Measurements from ENCODE around the gene CEP350. TPM values are rescaled to one million over a fixed set of nuclear protein-coding genes. Genes with fewer than 3 reads are reported as not detected.

Gene CEP350
- polyA plus RNA-seq, 1 of the 3 experiments (the other 2 are of a cell fraction) = 2.9 TPM

DNA sequence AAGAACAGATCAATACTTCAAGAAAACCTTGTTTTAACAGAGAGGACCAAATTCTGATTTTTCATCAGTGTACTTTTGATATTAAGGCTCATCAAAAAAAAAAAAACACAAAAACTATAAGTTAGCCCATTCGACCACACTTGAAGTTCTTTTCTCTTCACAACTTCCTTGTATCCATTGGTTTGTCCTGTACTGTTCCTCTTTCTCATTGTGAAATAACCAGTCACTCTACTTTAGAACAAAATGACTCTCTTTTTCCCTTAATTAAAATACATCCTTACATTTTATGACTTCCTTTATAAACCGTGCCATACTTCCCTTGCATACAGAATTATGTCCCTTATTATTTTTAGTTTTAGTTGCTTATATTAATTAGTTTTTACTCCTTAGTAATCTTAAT lies 208.4 kb downstream of the CEP350 start:
- POLR2A ChIA-PET = no interaction called here
- 89% methylated on average over 2 of the region's 2 CpGs for WGBS (ENCODE audit: low lambda C conversion rate)

More for the DNA sequence above, 208.4 kb downstream of the CEP350 start:
- H3K79me2 ChIP-seq (ENCODE audit: insufficient read depth) = peaks cover 82% of the 10 kb centered on the region
- H3K9ac ChIP-seq = no peak overlapping the region
- H3K4me3 ChIP-seq (ENCODE audit: low read depth in 2 of 2, low read length in 1 of 2) = no peak overlapping the region
- H3K4me1 ChIP-seq (ENCODE audit: control insufficient read depth in 1 of 2, insufficient read depth in 2 of 2, low read depth in 1 of 2, low read length in 1 of 2) = peaks cover 14 to 30% of the 10 kb centered on the region in 2 experiments; a peak in 3 of 4 replicates
- H3K27ac ChIP-seq (ENCODE audit: low read depth in 2 of 2, low read length in 1 of 2) = no peak overlapping the region
- no peaks in the 10 kb centered on the region for H3K27me3 ChIP-seq (ENCODE audit: insufficient read depth)
- no peak overlapping the region for H2AFZ ChIP-seq (ENCODE audit: low read depth)
- H3K36me3 ChIP-seq (replicated peaks in 1 of 2; ENCODE audit: control insufficient read depth in 1 of 2, insufficient read depth in 2 of 2, low read length in 1 of 2) = peaks cover 3 to 7% of the 10 kb centered on the region in 2 experiments
- no peak for DNase-seq
- no peak overlapping the region for H3K4me2 ChIP-seq
- no peaks in the 10 kb centered on the region for H3F3A ChIP-seq (replicated peaks; ENCODE audit: insufficient read depth)
- H4K20me1 ChIP-seq (ENCODE audit: insufficient read depth) = peaks cover 18% of the 10 kb centered on the region; the same call in 1 of the 2 replicates
- TF ChIP-seq, protein P1, sequence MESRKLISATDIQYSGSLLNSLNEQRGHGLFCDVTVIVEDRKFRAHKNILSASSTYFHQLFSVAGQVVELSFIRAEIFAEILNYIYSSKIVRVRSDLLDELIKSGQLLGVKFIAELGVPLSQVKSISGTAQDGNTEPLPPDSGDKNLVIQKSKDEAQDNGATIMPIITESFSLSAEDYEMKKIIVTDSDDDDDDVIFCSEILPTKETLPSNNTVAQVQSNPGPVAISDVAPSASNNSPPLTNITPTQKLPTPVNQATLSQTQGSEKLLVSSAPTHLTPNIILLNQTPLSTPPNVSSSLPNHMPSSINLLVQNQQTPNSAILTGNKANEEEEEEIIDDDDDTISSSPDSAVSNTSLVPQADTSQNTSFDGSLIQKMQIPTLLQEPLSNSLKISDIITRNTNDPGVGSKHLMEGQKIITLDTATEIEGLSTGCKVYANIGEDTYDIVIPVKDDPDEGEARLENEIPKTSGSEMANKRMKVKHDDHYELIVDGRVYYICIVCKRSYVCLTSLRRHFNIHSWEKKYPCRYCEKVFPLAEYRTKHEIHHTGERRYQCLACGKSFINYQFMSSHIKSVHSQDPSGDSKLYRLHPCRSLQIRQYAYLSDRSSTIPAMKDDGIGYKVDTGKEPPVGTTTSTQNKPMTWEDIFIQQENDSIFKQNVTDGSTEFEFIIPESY (IDR thresholded peaks at IDR 0.05; ENCODE audit: borderline replicate concordance, low read depth) = no peak
- no peak for TF ChIP-seq RFX5 (IDR thresholded peaks at IDR 0.05; ENCODE audit: low read length)
- TF ChIP-seq TEAD4 (IDR thresholded peaks at IDR 0.05; ENCODE audit: borderline replicate concordance, insufficient read depth) = no peak
- no peak for TF ChIP-seq JUND (IDR thresholded peaks at IDR 0.05)
- no peak for TF ChIP-seq FOSL2 (IDR thresholded peaks at IDR 0.05; ENCODE audit: borderline replicate concordance, low read depth)
- TF ChIP-seq, protein P2, sequence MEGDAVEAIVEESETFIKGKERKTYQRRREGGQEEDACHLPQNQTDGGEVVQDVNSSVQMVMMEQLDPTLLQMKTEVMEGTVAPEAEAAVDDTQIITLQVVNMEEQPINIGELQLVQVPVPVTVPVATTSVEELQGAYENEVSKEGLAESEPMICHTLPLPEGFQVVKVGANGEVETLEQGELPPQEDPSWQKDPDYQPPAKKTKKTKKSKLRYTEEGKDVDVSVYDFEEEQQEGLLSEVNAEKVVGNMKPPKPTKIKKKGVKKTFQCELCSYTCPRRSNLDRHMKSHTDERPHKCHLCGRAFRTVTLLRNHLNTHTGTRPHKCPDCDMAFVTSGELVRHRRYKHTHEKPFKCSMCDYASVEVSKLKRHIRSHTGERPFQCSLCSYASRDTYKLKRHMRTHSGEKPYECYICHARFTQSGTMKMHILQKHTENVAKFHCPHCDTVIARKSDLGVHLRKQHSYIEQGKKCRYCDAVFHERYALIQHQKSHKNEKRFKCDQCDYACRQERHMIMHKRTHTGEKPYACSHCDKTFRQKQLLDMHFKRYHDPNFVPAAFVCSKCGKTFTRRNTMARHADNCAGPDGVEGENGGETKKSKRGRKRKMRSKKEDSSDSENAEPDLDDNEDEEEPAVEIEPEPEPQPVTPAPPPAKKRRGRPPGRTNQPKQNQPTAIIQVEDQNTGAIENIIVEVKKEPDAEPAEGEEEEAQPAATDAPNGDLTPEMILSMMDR (IDR thresholded peaks at IDR 0.05) = no peak
- no peak for TF ChIP-seq RAD21 (IDR thresholded peaks at IDR 0.05; ENCODE audit: low read length)
- TF ChIP-seq, protein P3, sequence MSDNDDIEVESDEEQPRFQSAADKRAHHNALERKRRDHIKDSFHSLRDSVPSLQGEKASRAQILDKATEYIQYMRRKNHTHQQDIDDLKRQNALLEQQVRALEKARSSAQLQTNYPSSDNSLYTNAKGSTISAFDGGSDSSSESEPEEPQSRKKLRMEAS (IDR thresholded peaks at IDR 0.05; ENCODE audit: low read depth) = no peak
- no peak for TF ChIP-seq TCF12 (IDR thresholded peaks at IDR 0.05)
- TF ChIP-seq POLR2AphosphoS5 (IDR thresholded peaks at IDR 0.05; ENCODE audit: low read depth, low read length) = no peak
- no peak for TF ChIP-seq EP300 (IDR thresholded peaks at IDR 0.05; ENCODE audit: borderline replicate concordance in 1 of 2, low read depth in 1 of 2, low read length in 1 of 2)
- H3K9me2 ChIP-seq = no peaks in the 10 kb centered on the region
- no peaks in the 10 kb centered on the region for H3K9me3 ChIP-seq
- CTCF ChIA-PET = interaction anchor here (1.4 to 1.7 kb wide), 3 partner anchors 16 to 320 kb away, joined by 3 to 6 read pairs (median 4); no protein-coding TSS in a partner anchor

Other genes with a start within 250 kb of the CEP350 start
- 0.43 and 1.1 TPM in 2 replicates for gene FAM163A, start 211.5 kb upstream of the CEP350 start, polyA plus RNA-seq (2012; rRNA removed)
- gene TOR1AIP2, start 77.0 kb upstream of the CEP350 start, polyA plus RNA-seq (2012; rRNA removed) = 12.7 and 20.6 TPM in 2 replicates
- gene TOR1AIP1, start 72.5 kb upstream of the CEP350 start, polyA plus RNA-seq (2012; rRNA removed) = 11.8 and 15.1 TPM in 2 replicates
- 307 and 359 TPM in 2 replicates for gene QSOX1, start 200.1 kb downstream of the CEP350 start, polyA plus RNA-seq (2012; rRNA removed)

Measured in SK-N-SH (cell line).